ENCODE data around the gene KPTN. TPM values are rescaled to one million over a fixed set of nuclear protein-coding genes. Genes with fewer than 3 reads are reported as not detected.

The KPTN gene
- total RNA-seq, 1 experiment from 2014 or later, result 31.5 TPM

DNA sequence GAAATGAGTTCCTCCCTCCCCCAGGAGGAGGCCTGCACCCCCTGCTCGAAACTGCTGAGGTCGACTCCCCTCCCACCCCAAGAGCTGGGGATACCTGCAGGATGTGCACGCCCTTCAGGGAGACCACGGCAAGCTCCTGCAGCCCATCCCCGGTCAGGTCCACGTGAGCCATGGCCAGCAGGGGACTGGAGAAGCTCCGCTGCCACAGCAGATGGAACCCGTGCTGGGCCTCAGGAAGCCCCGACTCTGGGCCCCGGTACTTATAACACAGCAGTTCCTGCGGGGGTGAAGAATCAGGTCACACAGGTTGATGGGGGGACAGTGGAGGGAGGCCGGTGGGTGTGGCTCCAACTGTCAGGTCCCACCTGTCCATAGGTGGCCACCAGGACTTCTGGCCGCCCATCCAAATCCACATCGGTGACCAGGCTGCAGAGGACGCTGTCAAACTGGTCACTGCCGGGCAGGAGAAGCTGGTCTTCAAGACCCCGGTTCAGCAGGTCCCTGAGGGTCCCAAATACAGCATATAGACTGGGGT is 7.5 kb downstream of the KPTN start:
- in situ Hi-C loops (cut with HindIII; ENCODE audit: low sequenced_read_pairs), result no loop called here
- DNase-seq (ENCODE audit: low spot score), result no peak

DNA sequence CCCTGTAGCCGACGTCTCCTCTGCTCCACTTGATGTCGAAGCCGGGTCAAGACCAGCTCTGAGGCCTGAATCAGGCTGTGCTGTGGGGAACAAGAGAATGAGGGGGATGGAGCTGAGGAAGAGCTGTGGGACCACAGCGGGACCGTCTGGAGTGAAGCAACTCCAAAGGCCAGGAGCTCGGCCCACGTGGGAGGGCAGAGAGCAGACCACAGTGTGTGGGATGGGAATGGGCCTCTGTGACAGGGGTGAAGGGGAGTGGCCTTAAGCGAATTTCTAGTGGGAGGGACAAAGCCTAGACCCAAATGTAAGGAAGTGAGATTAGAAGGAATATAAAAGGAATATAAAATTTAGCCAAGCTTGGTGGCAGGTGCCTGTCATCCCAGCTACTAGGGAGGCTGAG is 8.6 kb downstream of the KPTN start:
- in situ Hi-C loops (cut with HindIII; ENCODE audit: low sequenced_read_pairs), result no loop called here
- no peak for DNase-seq (ENCODE audit: low spot score)

DNA sequence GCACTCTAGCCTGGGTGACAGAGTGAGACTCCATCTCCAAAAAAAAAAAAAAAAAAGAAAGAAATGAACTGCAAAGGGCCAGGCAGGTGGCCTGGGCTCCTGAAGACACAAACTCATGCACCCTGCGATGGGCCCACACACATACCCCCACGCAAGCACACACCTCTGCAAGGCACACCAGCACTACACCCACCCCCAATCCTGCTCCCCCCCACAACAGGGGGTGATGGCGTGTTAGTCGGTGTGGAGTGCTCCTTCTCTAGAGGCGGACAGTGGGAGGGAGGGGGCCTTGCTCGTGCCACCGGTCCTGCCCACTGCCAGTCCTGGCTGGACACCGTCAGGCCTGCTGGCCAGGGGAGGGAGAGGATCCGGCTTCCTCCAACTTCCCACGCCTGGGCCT is 10.7 kb downstream of the KPTN start:
- in situ Hi-C loops (cut with HindIII; ENCODE audit: low sequenced_read_pairs), result no loop called here
- DNase-seq (ENCODE audit: low spot score), result no peak

GRCh38 chr19:47471733-47472457 is 12.1 kb downstream of the KPTN start, which contains the start of gene SLC8A2:
Gene SLC8A2, minus strand, starts transcription at chr19:47471893. Its CDS starts 5,490 bp downstream, at chr19:47466403.
- in situ Hi-C loops (cut with HindIII; ENCODE audit: low sequenced_read_pairs), result no loop called here

DNA sequence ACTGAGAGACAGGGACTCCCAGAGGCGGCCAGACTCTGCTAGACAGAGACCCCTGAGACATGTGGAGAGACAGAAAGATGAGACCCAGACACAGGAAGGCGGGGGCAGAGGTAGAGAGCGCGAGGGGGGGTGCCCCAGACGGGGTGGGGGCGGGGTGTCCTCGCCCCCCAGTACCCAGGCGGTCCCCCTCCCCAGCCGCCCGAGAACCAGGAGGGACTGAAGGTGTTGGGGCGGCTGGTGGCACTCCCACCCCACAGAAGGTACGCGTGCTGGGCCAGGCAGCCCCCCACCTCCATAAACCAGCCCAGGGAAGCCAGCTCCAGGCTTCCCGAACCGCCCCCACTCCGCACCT is 12.7 kb downstream of the KPTN start:
- DNase-seq (ENCODE audit: low spot score), result no peak
- in situ Hi-C loops (cut with HindIII; ENCODE audit: low sequenced_read_pairs), result no loop called here

More at GRCh38 chr19:47471733-47472457, 12.1 kb downstream of the KPTN start, which contains the start of gene SLC8A2:
- DNase-seq (ENCODE audit: low spot score), result peak; percentile 95

GRCh38 chr19:47470447-47471195 is 13.4 kb downstream of the KPTN start:
- in situ Hi-C loops (cut with HindIII; ENCODE audit: low sequenced_read_pairs), result no loop called here
- DNase-seq (ENCODE audit: low spot score), result no peak

- DNase-seq (ENCODE audit: low spot score), result peak; percentile 75
- in situ Hi-C loops (cut with HindIII; ENCODE audit: low sequenced_read_pairs), result no loop called here
Measured at GRCh38 chr19:47469719-47470118, 14.3 kb downstream of the KPTN start.

GRCh38 chr19:47469363-47469700 is 14.7 kb downstream of the KPTN start:
- in situ Hi-C loops (cut with HindIII; ENCODE audit: low sequenced_read_pairs), result no loop called here
- no peak for DNase-seq (ENCODE audit: low spot score)

GRCh38 chr19:47467914-47468313 is 16.1 kb downstream of the KPTN start:
- DNase-seq (ENCODE audit: low spot score), result no peak
- in situ Hi-C loops (cut with HindIII; ENCODE audit: low sequenced_read_pairs), result no loop called here

DNA sequence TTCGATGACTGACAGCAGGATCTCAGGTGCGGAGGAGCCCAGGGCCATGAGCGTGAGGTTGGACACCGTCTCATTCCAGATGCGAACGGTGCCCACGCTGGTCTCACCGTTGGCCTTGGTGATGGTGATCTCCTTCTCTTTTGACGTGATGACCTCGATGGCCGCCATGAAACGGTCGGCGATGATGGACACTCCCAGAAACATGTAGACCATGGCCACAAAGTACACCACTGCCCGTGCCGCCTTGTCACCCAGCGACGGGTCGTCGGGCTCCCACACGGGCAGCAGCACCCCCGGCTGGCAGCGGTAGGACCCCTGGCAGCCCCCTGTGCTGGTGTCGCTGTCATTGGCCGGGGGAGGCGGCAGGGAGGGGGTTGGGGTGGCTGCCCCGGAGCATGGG is 18.1 kb downstream of the KPTN start:
- DNase-seq (ENCODE audit: low spot score), result no peak
- in situ Hi-C loops (cut with HindIII; ENCODE audit: low sequenced_read_pairs), result no loop called here

GRCh38 chr19:47464675-47465419 is 19.2 kb downstream of the KPTN start:
- in situ Hi-C loops (cut with HindIII; ENCODE audit: low sequenced_read_pairs), result no loop called here
- DNase-seq (ENCODE audit: low spot score), result no peak

DNA sequence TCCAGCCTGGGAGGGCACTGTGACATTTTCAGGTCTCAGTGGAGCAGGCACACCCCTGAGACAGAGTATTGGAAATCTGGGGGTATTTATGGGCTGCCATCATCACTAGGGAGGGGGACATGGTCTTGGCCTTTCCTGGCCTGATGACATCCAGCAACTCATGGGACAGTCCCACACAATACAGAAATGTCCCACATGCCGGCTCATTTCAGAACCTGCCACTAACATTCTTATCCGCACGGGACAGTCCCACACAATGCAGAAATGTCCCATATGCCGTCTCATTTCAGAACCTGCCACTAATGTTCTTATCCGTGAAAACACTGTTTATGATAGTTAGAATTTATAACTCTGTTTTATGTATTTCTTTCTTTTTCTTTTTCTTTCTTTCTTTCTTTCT is 22.1 kb downstream of the KPTN start:
- DNase-seq (ENCODE audit: low spot score), result no peak
- in situ Hi-C loops (cut with HindIII; ENCODE audit: low sequenced_read_pairs), result no loop called here

GRCh38 chr19:47459477-47459876 is 24.5 kb downstream of the KPTN start:
- DNase-seq (ENCODE audit: low spot score), result no peak
- in situ Hi-C loops (cut with HindIII; ENCODE audit: low sequenced_read_pairs), result no loop called here

- in situ Hi-C loops (cut with HindIII; ENCODE audit: low sequenced_read_pairs), result no loop called here
- no peak for DNase-seq (ENCODE audit: low spot score)
Measured at GRCh38 chr19:47458672-47459071, 25.3 kb downstream of the KPTN start.

GRCh38 chr19:47456721-47457474 is 27.1 kb downstream of the KPTN start:
- no peak for DNase-seq (ENCODE audit: low spot score)
- in situ Hi-C loops (cut with HindIII; ENCODE audit: low sequenced_read_pairs), result no loop called here

GRCh38 chr19:47450478-47450877 is 33.5 kb downstream of the KPTN start:
- in situ Hi-C loops (cut with HindIII; ENCODE audit: low sequenced_read_pairs), result no loop called here

GRCh38 chr19:47448360-47448727 is 35.7 kb downstream of the KPTN start:
- no peak for DNase-seq (ENCODE audit: low spot score)
- in situ Hi-C loops (cut with HindIII; ENCODE audit: low sequenced_read_pairs), result loop anchor here (5.0 kb wide), 1 partner anchor 49 kb away; no protein-coding TSS in a partner anchor

More at GRCh38 chr19:47450478-47450877, 33.5 kb downstream of the KPTN start:
- no peak for DNase-seq (ENCODE audit: low spot score)

GRCh38 chr19:47447470-47448359 is 36.3 kb downstream of the KPTN start:
- DNase-seq (ENCODE audit: low spot score), result no peak
- in situ Hi-C loops (cut with HindIII; ENCODE audit: low sequenced_read_pairs), result loop anchor here (5.0 kb wide), 1 partner anchor 50 kb away; no protein-coding TSS in a partner anchor
